Common myeloid progenitor, CD34-positive (primary cell): ENCODE measurements around the gene SEC31B.

Source experiments
- CTCF ChIA-PET: fragments of 350-600 bp; sonication (Branson Sonifier 250); formaldehyde crosslinking; loops from one replicate; lab custom pipeline; 2021; ENCODE audit warnings: antibody characterized with exemption; lab: Charles Lee
- POLR2A ChIA-PET: fragments of 350-600 bp; sonication (Branson Sonifier 250); formaldehyde crosslinking; loops from one replicate; lab custom pipeline; 2021; ENCODE audit warnings: antibody characterized with exemption; lab: Charles Lee
- DNase-seq, 3 donors: peaks; one replicate each; pipeline versions ENCODE4 v3.0.0 to v3.0.0-alpha.2; 2013
- H3K27ac ChIP-seq, 2 experiments: 1 replicate in 1 of 2; 2 replicates in 1 of 2; pipeline ENCODE4 v1.7.0; 2013; ENCODE audit warnings: inconsistent platforms in 2 of 2, low read length in 2 of 2, mild to moderate bottlenecking in 2 of 2, low read depth in 1 of 2, moderate library complexity in 1 of 2; ENCODE audit not compliant: severe bottlenecking in 2 of 2, insufficient read depth in 1 of 2, poor library complexity in 1 of 2
- H3K27me3 ChIP-seq, 5 experiments: replicated peaks in 2 of 5; 1 replicate in 3 of 5; 2 replicates in 2 of 5; pipeline versions ENCODE4 v1.6.1 to v1.7.0; 2013; ENCODE audit warnings: low read length in 4 of 5, mild to moderate bottlenecking in 2 of 5, moderate library complexity in 2 of 5, inconsistent platforms in 1 of 5; ENCODE audit not compliant: insufficient read depth in 5 of 5, control insufficient read depth in 4 of 5
- H3K36me3 ChIP-seq, 4 experiments: 1 replicate in 2 of 4; 2 replicates in 2 of 4; pipeline versions ENCODE4 v1.6.1 to v1.7.0; 2013; ENCODE audit warnings: low read length in 3 of 4, control low read depth in 1 of 4, mild to moderate bottlenecking in 1 of 4; ENCODE audit not compliant: control insufficient read depth in 4 of 4, insufficient read depth in 4 of 4
- H3K4me1 ChIP-seq, 4 experiments: 1 replicate in 3 of 4; 2 replicates in 1 of 4; pipeline versions ENCODE4 v1.6.1 to v1.7.1; 2013; ENCODE audit warnings: low read length in 3 of 4, mild to moderate bottlenecking in 3 of 4, control low read depth in 1 of 4, inconsistent platforms in 1 of 4, moderate library complexity in 1 of 4; ENCODE audit not compliant: control insufficient read depth in 4 of 4, insufficient read depth in 4 of 4; ENCODE audit errors: control extremely low read depth in 1 of 4
- H3K4me3 ChIP-seq, 7 experiments: 1 replicate in 4 of 7; 2 replicates in 3 of 7; pipeline versions ENCODE4 v1.5.1 to v1.7.0; 2013; ENCODE audit warnings: mild to moderate bottlenecking in 7 of 7, low read length in 6 of 7, moderate library complexity in 6 of 7, inconsistent platforms in 2 of 7, low read depth in 2 of 7, control low read depth in 1 of 7; ENCODE audit not compliant: insufficient read depth in 4 of 7, control insufficient read depth in 1 of 7; ENCODE audit errors: extremely low read depth in 1 of 7
- H3K9me3 ChIP-seq, 5 experiments: 1 replicate in 4 of 5; 2 replicates in 1 of 5; pipeline versions ENCODE4 v1.6.1 to v1.7.1; 2013; ENCODE audit warnings: low read length in 4 of 5, mild to moderate bottlenecking in 2 of 5, inconsistent platforms in 1 of 5, low read depth in 1 of 5, moderate library complexity in 1 of 5; ENCODE audit not compliant: control insufficient read depth in 4 of 5, insufficient read depth in 2 of 5; ENCODE audit errors: control extremely low read depth in 1 of 5
- WGBS: methylation state at CpG from one replicate; pipeline ENCODE4 v1.1.5; 2013; ENCODE audit not compliant: insufficient coverage; 5-methylcytosine and 5-hydroxymethylcytosine counted together

The SEC31B gene

DNA sequence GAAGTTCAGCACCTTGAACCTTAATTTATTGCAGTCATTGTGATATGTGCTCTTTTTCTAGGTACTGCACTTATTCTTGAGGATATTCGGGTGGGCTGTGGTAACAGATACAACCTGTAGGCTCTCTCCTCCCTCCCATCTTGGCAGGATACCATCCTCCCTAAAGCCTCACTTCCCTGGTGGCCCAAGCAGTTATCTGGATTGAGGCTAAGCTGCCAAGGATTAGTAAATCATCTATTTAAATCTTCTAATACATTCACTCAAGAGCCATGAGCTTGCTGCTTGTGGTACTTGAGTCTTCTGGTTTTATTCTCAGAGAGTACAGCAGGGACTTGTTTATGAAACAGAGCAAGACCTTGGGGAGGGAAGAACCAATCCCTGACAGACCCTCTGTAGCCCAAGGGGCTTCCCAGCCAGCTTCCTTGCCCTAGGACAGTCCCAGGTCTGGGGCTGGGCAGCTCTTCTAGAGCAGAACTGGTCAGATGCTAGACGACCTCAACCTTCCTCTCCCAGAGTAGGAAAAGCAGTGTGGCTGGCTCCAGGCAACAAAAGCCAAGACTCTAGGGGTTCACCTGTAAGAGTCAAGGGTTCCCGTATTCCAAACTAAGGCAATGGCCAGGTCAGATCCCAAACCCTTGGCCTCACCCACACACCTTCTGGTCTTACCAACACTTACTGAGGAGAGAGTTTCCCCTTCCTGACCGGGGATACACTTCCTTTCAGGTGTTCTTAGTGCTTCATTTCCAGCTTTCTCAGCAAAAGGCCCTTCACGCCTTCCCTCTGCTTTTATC lies 35.6 kb downstream of the SEC31B start:
- Histone ChIP-seq H3K36me3 (peaks cover 5 to 33% (median 19%) of the 10 kb centered on the region in 4 experiments), H3K27me3 (peaks cover 2 to 37% (median 13%) of the 10 kb centered on the region in 5 experiments), H3K4me3 (no peak overlapping the region), H3K27ac (no peak overlapping the region), H3K4me1 (peaks cover 0 to 20% (median 15%) of the 10 kb centered on the region in 4 experiments), H3K9me3 (peaks cover 0 to 3% (median 0%) of the 10 kb centered on the region in 5 experiments)
- CTCF ChIA-PET, result interaction anchor here (1.2 to 7.9 kb wide), 7 partner anchors 13 to 113 kb away, joined by 3 to 75 read pairs (median 8); no protein-coding TSS in a partner anchor
- 96% methylated on average over 5 of the region's 5 CpGs for WGBS
- POLR2A ChIA-PET, result no interaction called here
- DNase-seq, result no peak

DNA sequence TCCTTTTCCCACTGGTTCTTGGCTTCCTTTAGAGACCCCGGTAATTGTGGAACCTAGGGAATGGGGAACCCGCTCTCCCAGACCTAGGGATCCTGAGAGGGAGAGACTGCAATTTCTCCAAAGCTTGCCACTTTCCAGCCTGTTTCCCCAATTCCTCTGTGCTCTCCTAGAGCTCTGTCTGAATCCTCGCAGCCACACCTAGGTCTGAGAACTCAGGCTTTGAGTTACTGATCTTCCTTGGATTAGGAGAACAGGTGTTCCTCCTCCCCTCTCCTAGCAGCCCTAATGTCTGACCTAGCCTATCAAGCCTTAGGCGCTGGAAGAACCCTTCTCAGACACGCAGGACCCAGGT lies 36.9 kb downstream of the SEC31B start:
- no peak overlapping the region for H3K27ac ChIP-seq
- WGBS, result 63% methylated on average over 3 of the region's 5 CpGs
- DNase-seq, result no peak

DNA sequence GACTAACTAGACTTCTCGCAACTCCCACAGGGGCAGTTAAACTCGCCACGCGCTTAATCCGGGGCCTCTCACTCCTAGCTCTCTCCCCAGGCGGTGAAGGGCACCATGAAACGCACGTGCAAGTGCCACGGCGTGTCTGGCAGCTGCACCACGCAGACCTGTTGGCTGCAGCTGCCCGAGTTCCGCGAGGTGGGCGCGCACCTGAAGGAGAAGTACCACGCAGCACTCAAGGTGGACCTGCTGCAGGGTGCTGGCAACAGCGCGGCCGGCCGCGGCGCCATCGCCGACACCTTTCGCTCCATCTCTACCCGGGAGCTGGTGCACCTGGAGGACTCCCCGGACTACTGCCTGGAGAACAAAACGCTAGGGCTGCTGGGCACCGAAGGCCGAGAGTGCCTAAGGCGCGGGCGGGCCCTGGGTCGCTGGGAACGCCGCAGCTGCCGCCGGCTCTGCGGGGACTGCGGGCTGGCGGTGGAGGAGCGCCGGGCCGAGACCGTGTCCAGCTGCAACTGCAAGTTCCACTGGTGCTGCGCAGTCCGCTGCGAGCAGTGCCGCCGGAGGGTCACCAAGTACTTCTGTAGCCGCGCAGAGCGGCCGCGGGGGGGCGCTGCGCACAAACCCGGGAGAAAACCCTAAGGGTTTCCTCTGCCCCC lies 37.4 kb downstream of the SEC31B start:
- ChIA-PET POLR2A (no interaction called here), CTCF (interaction anchor here (1.1 to 7.9 kb wide), 15 partner anchors 9 to 53 kb away, joined by 3 to 75 read pairs (median 4); no protein-coding TSS in a partner anchor)
- Histone ChIP-seq H3K4me3 (peak overlapping the region; percentile 24 to 73 (median 60)), H3K4me1 (peaks cover 0 to 22% (median 15%) of the 10 kb centered on the region in 4 experiments), H3K9me3 (peaks cover 0 to 3% (median 0%) of the 10 kb centered on the region in 5 experiments), H3K27ac (no peak overlapping the region), H3K27me3 (peaks cover 2 to 41% (median 13%) of the 10 kb centered on the region in 5 experiments), H3K36me3 (peaks cover 3 to 18% (median 6%) of the 10 kb centered on the region in 4 experiments)
- DNase-seq, result peak; percentile 65 to 78 (median 76)
- under 1% methylated on average over 49 of the region's 59 CpGs for WGBS

More for the DNA sequence above, 36.9 kb downstream of the SEC31B start:
- Histone ChIP-seq H3K36me3 (peaks cover 5 to 23% (median 10%) of the 10 kb centered on the region in 4 experiments), H3K27me3 (peaks cover 2 to 41% (median 13%) of the 10 kb centered on the region in 5 experiments), H3K4me3 (peak overlapping the region in 4 of 7 experiments; percentile 54 to 73 (median 62)), H3K4me1 (peaks cover 0 to 22% (median 15%) of the 10 kb centered on the region in 4 experiments), H3K9me3 (peaks cover 0 to 3% (median 0%) of the 10 kb centered on the region in 5 experiments)
- ChIA-PET CTCF (interaction anchor here (0.7 to 7.9 kb wide), 16 partner anchors 13 to 137 kb away, joined by 3 to 75 read pairs (median 4); no protein-coding TSS in a partner anchor), POLR2A (no interaction called here)

DNA sequence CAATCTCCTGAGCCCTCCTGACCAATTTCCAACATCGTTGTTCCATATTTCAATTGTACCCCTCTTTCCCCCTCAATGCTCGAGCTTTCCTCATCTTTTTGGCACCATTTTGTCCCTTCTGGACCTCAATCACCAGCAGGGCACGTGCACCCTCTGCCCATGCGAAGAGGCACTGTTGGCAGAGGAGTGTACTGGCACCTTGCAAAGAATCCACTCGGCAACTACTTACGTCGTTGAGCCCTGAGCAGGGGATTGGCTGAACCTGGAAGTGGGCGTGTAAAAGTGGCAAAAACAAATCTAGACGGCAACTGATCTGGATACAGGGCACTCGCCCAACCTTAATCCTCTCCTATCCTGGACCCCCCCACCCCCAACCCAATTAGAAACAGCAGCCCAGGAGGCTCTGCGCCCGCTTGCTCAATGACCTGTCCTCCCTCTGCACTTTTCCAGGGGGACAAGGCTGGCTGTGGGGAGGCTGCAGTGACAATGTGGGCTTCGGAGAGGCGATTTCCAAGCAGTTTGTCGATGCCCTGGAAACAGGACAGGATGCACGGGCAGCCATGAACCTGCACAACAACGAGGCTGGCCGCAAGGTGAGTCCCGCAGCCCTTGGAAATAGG lies 38.1 kb downstream of the SEC31B start:
- peak; percentile 91 to 96 (median 94) for DNase-seq
- peaks cover 0 to 3% (median 0%) of the 10 kb centered on the region in 5 experiments for H3K9me3 ChIP-seq
- H3K4me3 ChIP-seq, result peak overlapping the region in 6 of 7 experiments; percentile 45 to 73 (median 61)
- H3K27me3 ChIP-seq, result peaks cover 2 to 41% (median 13%) of the 10 kb centered on the region in 5 experiments
- 4% methylated on average over 13 of the region's 19 CpGs for WGBS
- ChIA-PET POLR2A (no interaction called here), CTCF (interaction anchor here (0.6 to 7.9 kb wide), 15 partner anchors 10 to 537 kb away, joined by 3 to 75 read pairs (median 4); no protein-coding TSS in a partner anchor)
- H3K27ac ChIP-seq, result no peak overlapping the region
- peaks cover 2 to 11% (median 4%) of the 10 kb centered on the region in 4 experiments for H3K36me3 ChIP-seq
- H3K4me1 ChIP-seq, result peaks cover 0 to 22% (median 15%) of the 10 kb centered on the region in 4 experiments

DNA sequence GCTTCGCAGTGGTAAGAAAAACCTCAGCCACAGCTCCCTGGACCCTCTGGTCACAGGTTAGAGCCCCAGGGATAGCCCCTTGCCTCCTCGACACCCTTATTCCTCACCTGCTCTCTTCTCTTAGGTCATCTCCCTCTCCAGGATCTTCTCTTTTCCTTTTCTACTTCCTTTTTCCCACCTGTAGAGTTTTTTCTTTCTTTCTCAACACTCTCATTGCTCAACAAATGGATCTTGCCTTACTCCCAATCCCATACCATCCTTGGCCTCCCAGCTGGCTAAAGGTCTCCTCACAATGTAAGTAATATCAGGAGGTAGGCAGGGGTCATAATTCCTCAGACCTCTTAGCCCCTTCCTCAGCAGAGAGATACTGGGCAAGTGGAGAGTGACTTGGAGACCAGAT lies 39.7 kb downstream of the SEC31B start:
- DNase-seq, result no peak
- Histone ChIP-seq H3K4me3 (no peak overlapping the region), H3K9me3 (peaks cover 0 to 3% (median 0%) of the 10 kb centered on the region in 5 experiments), H3K27me3 (peaks cover 2 to 41% (median 13%) of the 10 kb centered on the region in 5 experiments), H3K4me1 (peaks cover 0 to 22% (median 15%) of the 10 kb centered on the region in 4 experiments), H3K27ac (no peak overlapping the region), H3K36me3 (peaks cover 0 to 3% (median under 1%) of the 10 kb centered on the region in 4 experiments)
- POLR2A ChIA-PET, result interaction anchor here (0.5 kb wide), 1 partner anchor 28 kb away, joined by 3 read pairs; no protein-coding TSS in a partner anchor
- CTCF ChIA-PET, result interaction anchor here (1.2 to 1.4 kb wide), 3 partner anchors 12 to 39 kb away, joined by 4 read pairs; no protein-coding TSS in a partner anchor
- 97% methylated on average over 2 of the region's 2 CpGs for WGBS

DNA sequence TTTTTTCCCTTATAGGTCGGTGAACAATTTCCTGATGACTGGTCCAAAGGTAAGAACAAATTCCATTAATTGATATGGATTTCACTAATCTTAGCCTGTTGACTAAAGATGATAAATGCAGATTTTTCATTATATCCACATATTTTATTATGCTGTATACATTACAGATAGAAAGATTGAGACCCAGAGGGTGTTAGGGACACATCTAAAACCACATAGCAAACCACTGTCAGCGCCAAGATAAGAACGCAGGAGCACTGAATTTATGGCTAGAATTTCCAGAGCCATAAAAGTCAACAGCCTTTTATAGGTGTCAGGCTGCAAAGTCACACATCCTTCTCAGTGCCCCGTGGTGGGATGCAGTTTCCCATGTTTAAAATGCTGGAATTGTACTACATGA lies 40.6 kb downstream of the SEC31B start:
- WGBS, result 17% methylated on average over 2 of the region's 4 CpGs
- ChIA-PET POLR2A (interaction anchor here (0.6 kb wide), 1 partner anchor 91 kb away, joined by 3 read pairs; no protein-coding TSS in a partner anchor), CTCF (interaction anchor here (1.2 to 1.4 kb wide), 3 partner anchors 11 to 40 kb away, joined by 4 read pairs; no protein-coding TSS in a partner anchor)
- H3K27ac ChIP-seq, result no peak overlapping the region
- H3K36me3 ChIP-seq, result no peaks in the 10 kb centered on the region
- H3K9me3 ChIP-seq, result peaks cover 0 to 3% (median 0%) of the 10 kb centered on the region in 5 experiments
- no peak overlapping the region for H3K4me3 ChIP-seq
- peaks cover 2 to 41% (median 13%) of the 10 kb centered on the region in 5 experiments for H3K27me3 ChIP-seq
- DNase-seq, result peak in 2 of 3 donors; percentile 7 to 14
- peaks cover 0 to 22% (median 15%) of the 10 kb centered on the region in 4 experiments for H3K4me1 ChIP-seq
